TTC549 (cell line): ENCODE results near the gene RABAC1.
"Not testable (repeated sequence)": the region's sequence is repeated elsewhere in the genome, so short reads cannot be mapped to it uniquely, and the experiment has no call there.

ENCODE experiments used
- FAIRE-seq: peaks from 2 replicates; lab custom pipeline; 2012; peaks lifted over from hg19 to GRCh38; lab: Jason Lieb, UNC

The RABAC1 gene, protein sequence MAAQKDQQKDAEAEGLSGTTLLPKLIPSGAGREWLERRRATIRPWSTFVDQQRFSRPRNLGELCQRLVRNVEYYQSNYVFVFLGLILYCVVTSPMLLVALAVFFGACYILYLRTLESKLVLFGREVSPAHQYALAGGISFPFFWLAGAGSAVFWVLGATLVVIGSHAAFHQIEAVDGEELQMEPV

DNA sequence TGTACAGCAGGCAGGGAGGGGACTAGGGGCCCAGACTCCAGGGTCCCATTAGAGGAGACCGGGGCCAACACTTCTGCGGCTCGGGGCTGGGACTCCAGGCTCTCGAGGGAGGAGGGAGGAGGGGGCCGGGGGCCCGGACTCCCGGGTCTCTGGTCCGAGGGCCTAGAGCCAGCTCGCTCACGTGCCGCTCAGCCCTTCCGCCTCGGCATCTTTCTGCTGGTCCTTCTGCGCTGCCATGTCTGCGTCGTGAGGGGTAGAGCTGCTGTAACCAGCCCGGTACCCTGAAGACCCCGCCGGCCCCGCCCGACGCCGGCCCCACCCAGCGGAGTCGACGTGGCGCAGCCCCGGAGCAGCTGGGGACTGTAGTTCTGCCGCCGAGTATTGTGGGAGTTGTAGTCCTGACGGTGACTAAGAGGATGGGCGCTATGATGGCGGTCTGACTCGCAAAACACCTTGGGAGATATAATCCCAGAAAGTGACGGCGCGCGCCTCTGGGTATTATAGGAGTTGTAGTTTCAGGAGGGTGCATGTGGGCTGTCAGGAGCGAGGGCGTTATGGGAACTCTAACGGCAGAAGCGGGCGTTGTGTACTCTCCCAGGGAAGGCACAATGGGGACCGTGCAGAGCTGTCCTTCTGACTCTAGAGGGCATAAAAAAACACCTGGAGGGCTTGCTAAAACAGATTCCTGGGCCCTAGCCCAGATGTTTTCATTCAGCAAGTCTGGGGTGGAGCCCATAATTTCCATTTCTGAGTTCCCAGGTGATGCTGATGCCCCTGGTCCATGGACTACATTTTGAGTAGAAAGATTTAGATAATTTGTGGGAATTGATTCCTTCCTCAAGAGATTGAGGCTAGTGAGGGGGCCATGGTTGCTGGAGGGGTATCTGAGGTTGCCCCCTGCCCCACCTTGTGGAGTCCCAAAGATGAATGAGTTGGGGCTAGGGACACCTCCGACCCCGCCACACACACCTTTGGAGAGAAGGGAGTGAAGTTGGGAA lies at the start of gene RABAC1:
Gene RABAC1, minus strand, starts transcription at position 266 of the 998 bp plus-strand sequence. Its CDS starts 29 bp downstream, at position 237.
- FAIRE-seq = peak; percentile 33

DNA sequence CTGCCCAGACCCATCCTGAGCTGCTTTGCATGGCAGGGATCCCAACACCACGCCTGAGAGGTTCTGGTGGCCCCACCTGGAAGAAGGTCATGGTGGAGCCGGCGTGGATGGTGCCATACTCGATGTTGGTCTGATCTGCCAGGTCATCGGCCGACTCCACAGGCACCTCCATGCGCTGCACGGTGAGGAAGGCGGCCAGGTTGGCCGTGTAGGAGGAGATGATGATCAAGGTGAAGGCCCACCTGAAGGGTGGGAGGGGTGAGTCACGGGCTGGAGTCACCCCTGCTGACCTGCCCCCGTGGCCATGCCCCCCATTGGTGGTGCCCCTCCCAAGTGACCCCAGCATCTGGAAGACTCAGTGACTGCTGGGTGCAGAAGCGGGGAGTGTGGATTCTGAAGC lies 47.4 kb upstream of the RABAC1 start:
- FAIRE-seq = no peak

DNA sequence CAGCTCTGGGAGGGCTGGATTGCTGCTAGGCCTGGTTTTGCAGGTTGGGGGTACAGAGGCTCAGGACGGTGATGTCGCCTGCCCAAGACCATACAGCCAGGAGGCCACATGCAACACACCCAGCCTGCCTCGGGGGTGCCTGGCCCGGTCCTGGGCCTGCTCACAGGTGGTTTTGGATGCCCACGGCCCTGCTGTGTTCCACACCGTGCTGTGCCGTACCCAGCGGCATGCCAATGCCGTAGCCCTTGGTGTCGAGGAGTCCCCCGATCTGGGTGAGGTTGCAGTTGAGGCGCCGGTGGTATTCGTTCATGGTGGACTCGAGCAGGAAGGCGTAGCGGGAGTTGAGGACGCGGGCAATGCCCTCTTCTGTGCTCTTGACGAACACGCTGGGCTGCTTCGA lies 46.4 kb upstream of the RABAC1 start:
- FAIRE-seq = no peak

DNA sequence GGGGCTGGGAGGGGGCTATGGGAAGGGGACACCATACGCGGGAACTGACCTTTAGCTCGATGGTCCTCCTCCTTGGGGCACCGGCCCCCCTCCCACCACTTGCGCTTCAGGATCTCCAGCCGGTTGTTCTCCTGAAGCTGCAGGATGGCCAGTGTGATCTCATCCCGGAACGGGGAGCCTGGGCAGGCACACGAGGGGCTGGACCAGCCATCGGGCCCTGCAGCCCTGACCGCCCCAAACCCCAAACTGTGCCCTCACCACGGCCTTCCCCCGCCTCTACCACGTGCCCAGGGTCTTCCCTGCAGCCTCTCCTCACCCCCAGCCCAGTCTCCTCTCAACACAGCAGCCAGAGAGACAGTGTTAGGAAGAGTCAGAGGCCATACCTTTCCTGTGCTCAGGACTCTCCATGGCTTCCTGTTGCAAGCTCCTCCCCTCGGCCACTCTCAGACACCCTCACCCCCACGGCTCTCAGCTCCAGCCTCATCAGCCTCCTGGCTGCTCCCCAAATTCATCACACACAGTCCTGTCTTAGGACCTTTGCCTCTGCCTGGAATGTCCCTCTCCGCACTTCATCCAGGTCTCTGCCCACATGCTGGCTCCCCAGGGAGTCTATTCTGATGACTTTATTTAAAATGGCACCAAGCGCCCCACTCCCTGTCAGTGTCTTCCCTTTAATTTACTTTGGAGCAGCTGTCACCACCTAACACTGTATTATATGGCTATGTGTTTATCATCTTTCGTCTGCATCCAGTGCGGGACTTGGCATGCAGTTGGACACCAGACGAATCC lies 44.6 kb upstream of the RABAC1 start:
- no peak for FAIRE-seq

DNA sequence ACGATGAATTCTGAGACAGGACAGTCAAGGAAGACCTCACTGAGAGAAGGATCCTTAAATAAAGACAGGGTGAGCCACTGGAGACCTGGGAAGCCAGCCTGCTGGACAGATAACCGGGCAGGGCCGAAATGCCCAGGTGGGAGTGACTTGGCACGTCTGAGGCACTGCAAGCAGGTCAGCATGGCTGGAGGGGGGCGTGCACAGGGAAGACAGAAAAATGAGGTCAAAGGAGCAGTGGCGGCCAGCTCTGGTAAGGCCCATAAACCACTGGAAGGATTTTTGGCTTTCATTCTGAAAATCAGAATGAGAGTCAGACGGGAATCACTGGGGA lies 40.7 kb upstream of the RABAC1 start:
- FAIRE-seq = no peak

DNA sequence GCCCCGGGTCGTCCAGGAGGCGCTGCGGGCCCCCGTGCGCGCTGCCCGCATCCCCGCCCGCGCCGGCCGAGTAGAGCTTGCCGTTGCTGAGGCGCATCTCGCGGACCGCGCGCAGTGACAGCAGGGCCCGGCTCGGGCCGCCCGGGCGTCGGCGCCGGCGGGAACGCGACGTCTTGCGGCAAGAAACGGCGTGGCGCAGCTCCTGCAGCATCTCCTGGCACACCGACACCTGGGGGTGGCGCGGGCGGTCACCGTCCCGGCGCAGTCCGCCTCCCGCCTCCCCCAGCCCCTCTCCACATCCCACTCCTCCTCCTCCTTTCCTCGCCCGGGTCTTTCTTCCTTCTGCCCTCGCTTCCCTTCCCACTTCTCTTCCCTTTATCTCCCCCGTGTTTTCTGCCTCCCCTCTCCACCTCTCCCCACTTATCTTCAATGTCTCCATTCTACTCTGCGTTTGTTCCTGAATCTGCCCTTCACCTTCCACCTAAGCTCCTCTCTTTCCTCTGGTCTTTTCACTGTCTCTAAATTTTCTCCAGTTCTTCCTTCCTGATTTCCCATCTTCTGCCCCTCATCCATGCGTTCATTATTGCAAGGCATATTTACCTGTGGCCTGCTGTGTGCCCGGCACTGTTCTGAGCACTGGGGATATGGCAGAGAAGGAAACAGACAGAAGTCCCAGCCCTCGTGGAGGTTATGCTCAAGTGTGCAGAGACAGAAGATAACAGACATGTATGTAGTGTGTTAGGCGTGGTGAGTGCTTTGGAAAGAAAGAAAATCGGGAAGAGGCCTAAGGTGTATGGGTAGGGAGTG lies 40.2 kb upstream of the RABAC1 start:
- FAIRE-seq = no peak

DNA sequence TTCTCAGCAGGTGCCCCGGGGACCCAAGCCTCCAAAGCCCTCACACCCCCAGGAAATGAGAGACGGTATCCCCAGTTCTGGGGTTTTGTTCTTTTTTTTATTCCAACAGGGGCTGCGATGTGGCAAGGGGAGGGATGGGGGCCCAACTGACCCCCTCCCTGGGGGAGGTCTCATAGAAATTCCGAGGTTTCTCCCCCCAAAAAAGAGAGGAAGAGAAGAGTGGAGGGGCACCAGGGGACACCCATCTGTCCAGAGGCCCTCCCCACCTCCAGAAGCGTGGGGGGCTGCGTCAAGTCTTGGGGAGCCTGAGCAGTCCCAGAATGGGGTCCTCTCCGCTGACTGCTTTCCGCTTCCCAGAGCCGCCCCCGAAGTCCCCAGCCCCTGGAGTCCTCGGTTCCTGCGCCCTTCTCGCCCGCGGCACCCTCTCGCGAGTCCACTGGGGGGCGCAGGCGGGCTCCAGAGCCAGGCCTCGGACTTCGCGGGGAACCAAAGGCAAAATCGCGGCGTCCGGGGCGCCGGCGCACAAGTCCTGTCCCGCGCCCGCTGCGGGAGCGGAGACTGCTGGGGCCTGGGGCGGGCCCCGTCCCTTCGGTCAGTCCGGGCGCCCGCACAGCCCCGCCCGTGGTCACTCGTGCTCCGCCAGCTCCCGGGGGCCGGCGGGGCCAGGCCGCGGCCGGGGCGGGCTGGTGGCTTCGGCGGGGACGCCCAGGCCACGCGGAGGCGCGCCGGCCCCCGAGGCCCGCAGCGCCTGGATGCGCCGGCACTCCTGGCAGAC lies 39.3 kb upstream of the RABAC1 start:
- no peak for FAIRE-seq

DNA sequence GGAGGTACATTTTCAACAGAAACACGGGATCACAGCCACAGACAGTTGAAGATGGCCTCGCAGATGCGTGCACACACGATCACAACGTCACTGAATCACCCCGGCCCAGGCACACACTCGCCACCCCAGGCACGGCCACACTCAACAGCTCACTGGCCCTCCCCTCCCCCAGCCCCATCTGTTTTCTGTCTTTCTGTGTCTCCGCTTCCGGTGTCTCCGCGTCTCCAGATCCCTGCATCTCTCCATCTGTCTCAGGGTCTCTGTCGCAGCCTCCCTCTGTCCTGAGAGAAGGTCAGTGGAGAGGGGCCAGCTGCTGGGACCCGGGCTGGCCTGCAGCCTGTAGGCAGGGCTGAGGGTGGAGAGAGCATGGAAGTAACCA lies 38.7 kb upstream of the RABAC1 start:
- no peak for FAIRE-seq

DNA sequence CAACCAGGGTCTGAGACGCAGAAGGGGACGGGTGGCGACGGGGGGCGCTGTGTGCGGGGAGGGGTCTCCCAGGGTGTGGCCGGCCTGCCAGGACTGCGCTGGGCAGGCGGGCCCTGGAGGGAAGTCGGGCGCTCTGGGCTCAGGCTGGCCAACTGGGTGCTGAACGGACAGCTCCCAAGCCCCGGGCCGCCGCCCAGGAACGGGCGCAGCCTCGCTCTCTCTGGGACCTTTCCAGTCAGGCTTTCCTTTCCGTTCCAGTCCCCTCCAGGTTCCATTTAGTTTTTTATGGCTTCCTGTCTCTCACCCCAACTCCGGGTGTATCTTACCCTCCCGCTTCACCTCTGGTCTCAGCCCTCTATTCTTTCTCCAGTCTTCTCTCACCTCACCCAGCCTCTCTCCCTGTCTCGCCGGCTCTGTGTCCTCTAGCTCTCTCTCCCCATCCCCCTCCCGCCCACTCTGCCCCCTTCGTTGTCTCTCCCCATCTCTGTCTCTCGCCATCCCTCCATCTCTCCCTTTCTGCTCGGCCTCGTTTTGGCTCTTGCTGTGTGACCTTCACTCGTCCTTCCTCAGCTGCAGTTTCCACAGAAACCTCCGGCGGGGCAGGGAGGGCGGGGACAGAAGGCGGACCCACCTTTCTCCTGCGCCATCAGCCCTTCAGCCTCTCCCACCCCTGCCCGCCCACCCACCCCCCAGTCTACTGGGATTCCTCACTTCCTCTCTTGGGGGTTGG lies 38.2 kb upstream of the RABAC1 start:
- FAIRE-seq = no peak

DNA sequence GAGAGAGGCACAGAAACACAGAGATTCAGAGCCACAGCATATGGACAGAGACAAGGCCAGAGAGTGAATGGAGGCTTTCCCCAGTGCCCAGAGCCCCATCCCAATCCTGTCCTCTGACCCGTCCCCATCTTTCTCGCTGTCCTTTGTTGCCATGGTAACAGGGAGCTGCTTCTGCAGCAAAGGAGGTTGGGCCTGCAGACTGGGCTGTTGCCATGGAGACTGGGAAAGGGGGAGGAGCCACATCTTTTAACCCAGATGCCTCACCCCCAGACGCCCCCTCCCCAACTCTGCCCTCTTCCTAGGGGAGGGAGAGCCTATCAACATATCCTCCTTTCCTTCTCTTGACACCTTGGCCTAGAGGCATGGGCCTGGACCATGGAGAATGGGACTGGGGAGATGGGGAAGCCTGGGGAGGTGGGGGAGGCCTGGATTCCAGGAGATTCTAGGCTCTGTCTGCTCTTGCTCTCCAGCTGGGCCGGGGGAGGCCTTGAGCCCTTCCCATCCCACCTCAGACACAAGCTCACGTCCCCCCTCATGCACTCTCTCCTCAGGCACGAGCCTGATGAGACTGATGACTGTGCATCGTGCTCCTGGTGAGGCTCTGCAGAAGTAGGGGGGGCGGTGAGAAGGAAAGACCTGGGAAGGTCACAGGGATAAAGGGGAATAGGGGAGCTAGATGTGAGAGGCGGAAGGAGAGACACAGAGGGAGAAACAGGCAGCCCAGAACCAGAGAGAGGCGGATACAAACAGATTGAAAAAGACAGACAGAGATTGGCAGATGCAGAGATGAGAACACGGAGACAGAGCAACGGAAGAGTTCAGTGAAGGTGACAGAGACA lies 37.1 kb upstream of the RABAC1 start:
- no peak for FAIRE-seq

DNA sequence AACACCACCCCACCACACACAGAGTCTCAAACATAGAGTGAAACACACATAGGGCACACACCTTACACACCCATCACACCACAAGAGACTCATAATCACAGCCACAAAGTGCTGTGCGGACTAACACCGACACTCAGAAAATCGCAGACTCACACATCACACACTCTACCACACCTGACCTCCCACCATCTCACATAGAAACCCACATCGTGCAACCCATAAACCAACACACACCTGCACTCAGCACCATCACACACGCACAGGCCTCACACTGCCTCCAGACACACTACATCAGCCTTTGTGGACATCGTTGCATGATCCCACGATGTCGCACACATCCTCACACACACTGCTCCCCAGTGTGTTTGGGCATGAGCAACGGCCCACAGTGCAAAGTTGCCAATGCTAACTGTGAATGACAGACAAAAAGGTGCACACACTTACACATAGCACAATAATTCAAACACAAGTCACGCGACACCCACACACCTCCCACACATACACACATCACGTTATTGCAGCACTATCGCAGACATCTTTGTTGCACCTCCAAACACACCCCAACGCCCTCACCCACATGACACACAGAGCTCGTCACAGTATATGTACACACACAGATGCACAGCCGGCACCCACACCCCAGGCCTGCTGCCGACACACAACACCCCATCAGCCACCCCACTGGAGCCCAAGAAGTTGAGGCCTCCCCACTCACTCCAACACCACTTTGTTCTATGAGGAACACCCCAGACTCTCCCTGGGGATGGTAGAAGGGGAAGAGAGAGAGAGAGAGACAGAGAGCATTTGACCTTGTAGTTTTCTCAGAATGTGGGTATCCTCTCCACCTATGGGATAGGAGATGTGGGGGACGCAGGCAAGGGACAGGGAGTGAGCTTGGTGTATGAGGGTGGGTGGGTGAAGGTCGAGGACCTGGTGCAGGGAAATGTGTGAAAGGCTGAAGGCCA lies 36.2 kb upstream of the RABAC1 start:
- no peak for FAIRE-seq

DNA sequence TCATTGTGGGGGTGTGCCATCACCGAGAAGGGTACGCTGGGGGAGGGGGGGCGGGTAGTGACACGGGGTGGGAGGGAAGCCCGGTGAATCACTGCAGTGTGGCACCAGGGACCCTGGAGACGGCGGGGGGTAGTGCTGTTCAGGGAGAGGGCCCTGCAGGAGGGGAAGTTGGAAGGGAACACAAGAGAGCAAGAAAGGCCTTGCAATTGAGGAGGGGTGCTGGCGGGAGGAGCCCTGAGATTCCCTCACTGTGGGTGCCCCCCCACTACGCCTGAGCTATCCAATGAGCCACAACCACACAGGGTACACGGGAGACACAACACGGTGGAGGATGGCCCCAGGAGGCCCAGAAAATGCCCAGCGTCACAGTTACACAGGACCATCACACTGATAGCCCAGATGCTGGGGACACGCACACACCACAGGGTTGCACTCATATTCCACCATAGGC lies 35.4 kb upstream of the RABAC1 start:
- FAIRE-seq = no peak

DNA sequence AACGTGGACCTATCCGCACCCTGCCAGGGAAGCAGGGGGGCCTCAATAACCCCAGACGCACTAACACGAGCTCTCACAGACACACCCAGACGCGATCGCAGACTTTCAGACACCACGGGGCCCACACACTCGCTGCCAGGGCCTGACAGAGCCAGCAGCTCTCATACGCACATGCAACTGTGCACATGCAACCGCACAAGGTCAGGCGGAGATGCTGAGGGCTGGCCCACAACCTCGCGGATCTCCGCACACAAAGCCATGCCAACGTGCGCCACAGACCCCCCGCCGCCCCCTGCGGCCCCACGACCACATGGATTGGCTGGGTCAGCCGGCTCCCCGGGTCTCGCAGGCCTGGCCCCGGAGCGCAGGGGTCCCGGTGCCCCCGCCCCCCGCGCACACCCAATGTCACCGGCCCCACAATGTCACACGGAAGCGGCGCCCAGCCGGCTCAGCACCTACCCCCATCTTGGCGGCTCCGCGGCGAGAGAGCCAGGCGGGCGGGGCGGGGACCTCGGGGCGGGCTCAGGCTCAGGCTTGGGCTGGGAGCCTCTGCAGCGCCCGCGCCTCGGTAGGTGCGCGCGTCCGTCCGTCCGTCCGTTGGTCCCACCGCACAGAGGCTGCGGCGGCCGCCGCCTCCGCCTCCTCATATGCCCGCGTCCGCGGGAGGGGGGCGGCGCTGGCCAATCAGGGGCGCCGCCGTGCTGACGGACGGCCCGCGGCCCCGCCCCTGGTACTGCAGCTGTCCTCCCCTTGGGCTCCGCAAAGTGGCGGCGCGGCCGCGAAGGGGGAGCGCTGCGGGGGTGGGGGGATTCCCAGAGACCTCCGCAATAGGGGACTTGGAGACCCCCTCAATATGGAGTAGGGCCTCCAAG lies 34.7 kb upstream of the RABAC1 start, which contains the start of gene ATP1A3:
Gene ATP1A3, minus strand, starts transcription at position 619 of the 872 bp plus-strand sequence. Its CDS starts 154 bp downstream, at position 465.
- FAIRE-seq = no peak

DNA sequence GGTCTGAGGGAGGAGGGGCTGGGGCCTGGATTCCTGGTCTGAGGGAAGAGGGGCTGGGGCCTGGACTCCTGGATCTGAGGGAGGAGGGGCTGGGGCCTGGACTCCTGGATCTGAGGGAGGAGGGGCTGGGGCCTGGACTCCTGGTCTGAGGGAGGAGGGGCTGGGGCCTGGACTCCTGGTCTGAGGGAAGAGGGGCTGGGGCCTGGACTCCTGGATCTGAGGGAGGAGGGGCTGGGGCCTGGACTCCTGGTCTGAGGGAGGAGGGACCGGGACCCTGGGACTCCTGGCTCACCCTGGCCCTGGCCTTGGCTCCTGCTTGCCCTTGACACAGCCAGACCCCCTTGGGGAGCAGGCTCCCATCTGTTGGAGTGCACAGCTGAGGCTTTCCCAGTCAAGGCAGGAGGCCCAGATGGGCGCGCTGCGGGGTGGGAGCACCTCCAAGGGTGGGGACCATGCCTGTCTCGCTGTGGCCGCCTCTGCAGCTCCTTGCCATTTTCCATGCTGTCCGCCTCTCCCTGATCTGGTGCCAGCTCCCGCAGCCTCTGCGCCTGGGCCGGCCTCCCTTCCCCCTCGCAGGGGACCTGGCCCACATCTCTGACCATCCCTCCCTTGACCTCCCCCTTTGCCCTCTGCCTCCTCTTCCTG lies 32.9 kb upstream of the RABAC1 start:
- not testable (repeated sequence) for FAIRE-seq

DNA sequence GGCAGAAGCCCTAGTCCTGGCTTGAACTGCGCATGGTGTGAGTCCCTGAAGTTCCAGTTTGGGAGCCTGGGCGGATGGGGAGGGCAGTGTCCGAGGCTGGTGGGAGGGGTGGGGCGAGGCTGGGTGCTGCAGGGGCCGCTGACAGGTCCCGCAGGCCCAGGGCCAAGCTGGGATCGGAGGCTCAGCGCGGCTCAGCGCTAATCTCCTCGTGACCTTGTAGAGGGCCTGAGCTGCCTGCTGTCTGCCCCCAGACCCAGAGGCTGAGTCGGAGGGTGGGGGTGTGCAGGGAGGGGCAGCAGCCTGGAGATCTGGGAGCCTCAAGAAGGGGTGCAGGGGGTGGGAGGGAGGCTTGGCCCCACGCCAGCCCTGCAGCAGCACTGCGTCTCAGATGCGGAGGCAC lies 31.9 kb upstream of the RABAC1 start:
- no peak for FAIRE-seq

DNA sequence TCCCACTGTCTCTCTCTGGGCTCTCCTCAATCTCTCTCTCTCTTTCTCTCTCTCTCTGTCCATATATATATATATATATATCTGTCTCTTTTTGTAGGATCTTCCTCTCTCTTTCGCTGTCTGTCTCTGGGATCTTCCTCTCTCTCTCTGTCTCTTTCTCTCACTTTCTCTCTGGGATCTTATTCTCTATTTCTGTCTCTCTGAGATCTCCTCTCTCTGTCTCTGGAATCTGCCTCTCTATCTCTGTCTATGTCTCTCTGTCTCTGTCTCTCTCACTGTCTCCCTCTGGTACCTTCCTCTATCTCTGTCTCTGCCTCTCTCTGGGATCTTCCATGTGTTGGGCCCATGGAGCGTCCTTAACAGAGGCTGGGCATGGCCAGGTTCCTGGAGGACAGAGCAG lies 31.5 kb upstream of the RABAC1 start:
- FAIRE-seq = no peak

DNA sequence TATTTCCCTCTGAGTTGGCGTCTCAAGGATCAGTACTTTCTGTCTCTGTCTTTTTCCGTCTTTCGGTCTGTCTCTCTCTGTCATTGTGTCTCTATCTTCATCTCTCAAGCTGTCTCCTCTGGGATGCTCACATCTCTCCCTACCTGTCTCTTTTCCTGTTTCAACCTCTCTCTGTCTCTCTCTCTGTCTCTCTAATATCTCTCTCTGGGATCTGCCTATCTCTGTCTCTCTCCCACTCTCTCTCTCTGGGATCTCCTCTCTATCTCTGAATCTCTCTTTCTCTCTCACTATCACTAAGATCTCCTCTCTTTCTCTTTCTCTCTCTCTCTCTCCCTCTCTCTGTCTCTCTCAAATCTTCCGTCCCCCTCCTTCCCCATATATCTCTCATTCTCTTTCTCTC lies 30.9 kb upstream of the RABAC1 start:
- no peak for FAIRE-seq
